ENCODE measurements around the gene SART3. TPM values are rescaled to one million over a fixed set of nuclear protein-coding genes. Genes with fewer than 3 reads are reported as not detected.

The SART3 gene
- total and polyA plus RNA-seq, 2 of the 4 experiments (the other 2 are of a cell fraction): 22.6 to 37.8 TPM

- no peak for DNase-seq
- H3K4ac ChIP-seq (ENCODE audit: low read depth, low read length): no peak overlapping the region
- no peak overlapping the region for H3K9ac ChIP-seq (ENCODE audit: low read depth, low read length)
- in situ Hi-C loops (cut with MboI; ENCODE audit: low sequenced_read_pairs): loop anchor here (5.0 to 10.0 kb wide), 2 partner anchors 391 to 529 kb away; partner anchors contain the start of gene ALKBH2
- dilution Hi-C loops (cut with HindIII; ENCODE audit: low sequenced_read_pairs, unreplicated experiment): no loop called here
- H4K5ac ChIP-seq (ENCODE audit: low read depth, low read length): no peak overlapping the region
- intact Hi-C loops (cut with micrococcal nuclease): loop anchor here (1.0 to 2.0 kb wide), 7 partner anchors 45 to 530 kb away; partner anchors contain the start of genes ALKBH2 and CORO1C
- H3K4me1 ChIP-seq (ENCODE audit: control insufficient read depth, insufficient read depth, low read length): no peaks in the 10 kb centered on the region
- H3K79me1 ChIP-seq (ENCODE audit: low read depth in 1 of 2, low read length in 2 of 2): peaks cover 15 to 46% of the 10 kb centered on the region in 2 experiments
- no peak overlapping the region for H4K91ac ChIP-seq (ENCODE audit: insufficient read depth, low read depth, low read length)
- H2AK5ac ChIP-seq (ENCODE audit: low read depth, low read length): no peak overlapping the region
- H4K8ac ChIP-seq (ENCODE audit: low read depth in 2 of 2, low read length in 2 of 2): no peak overlapping the region
- H2AFZ ChIP-seq (replicated peaks; ENCODE audit: low read length, poor library complexity): no peak overlapping the region
- ChIA-PET CTCF (interaction anchor here (0.6 to 3.3 kb wide), 3 partner anchors 38 to 54 kb away, joined by 3 to 16 read pairs (median 4); no protein-coding TSS in a partner anchor), POLR2A (ENCODE audit: unreplicated experiment) (no interaction called here)
- H3K23ac ChIP-seq (ENCODE audit: low read depth, low read length): no peak overlapping the region
- no CpG with 5 or more reads among the region's 1 CpG for WGBS, 2 experiments (ENCODE audit: extremely low coverage in 2 of 2, insufficient read length in 1 of 2)
- H3K36me3 ChIP-seq (ENCODE audit: control insufficient read depth, insufficient read depth, low read length): peaks cover 33% of the 10 kb centered on the region
- H3K56ac ChIP-seq (ENCODE audit: extremely low read depth, insufficient read depth, low read length): no peak overlapping the region
- no peak overlapping the region for H3K27ac ChIP-seq (ENCODE audit: insufficient read depth, low read length)
- no peak for TF ChIP-seq RCOR1 (IDR thresholded peaks at IDR 0.05; ENCODE audit: insufficient replicate concordance, low read length)
- no peak for TF ChIP-seq RFX5 (IDR thresholded peaks at IDR 0.05; ENCODE audit: low read depth, low read length)
- TF ChIP-seq BHLHE40 (IDR thresholded peaks at IDR 0.05; ENCODE audit: low read depth, low read length): no peak
- TF ChIP-seq CHD1 (IDR thresholded peaks at IDR 0.05; ENCODE audit: low read depth, low read length): 0 out of 2 replicates have a peak, but pooled peaks have one; percentile 19
- H3K4me3 ChIP-seq (ENCODE audit: insufficient read depth, low read depth, low read length): no peak overlapping the region
- no peak for ATAC-seq (ENCODE audit: low read depth)
- H3K4me2 ChIP-seq (ENCODE audit: low read depth, low read length): no peak overlapping the region
- H3K14ac ChIP-seq (replicated peaks; ENCODE audit: low read depth, low read length): no peak overlapping the region
- 0 out of 2 replicates have a peak overlapping the region, but pooled peaks have one; percentile 5 for H2BK20ac ChIP-seq (ENCODE audit: low read depth, low read length)
- H4K20me1 ChIP-seq (ENCODE audit: insufficient read depth, low read length): peaks cover 12% of the 10 kb centered on the region; the same call in 1 of the 2 replicates
- H2AK9ac ChIP-seq (replicated peaks; ENCODE audit: low read depth, low read length, poor library complexity): no peak overlapping the region
- no peak overlapping the region for H2BK5ac ChIP-seq (ENCODE audit: low read depth, low read length, poor library complexity, severe bottlenecking)
- H2BK15ac ChIP-seq (ENCODE audit: low read depth, low read length): no peak overlapping the region
- no peak overlapping the region for H3K18ac ChIP-seq (ENCODE audit: low read depth, low read length)
- no peaks in the 10 kb centered on the region for H3K9me3 ChIP-seq (ENCODE audit: control insufficient read depth, insufficient read depth, low read length)
- no peak overlapping the region for H2BK120ac ChIP-seq (ENCODE audit: low read depth, low read length)
- H3K9me1 ChIP-seq (ENCODE audit: insufficient read depth, low read length): peaks cover 5% of the 10 kb centered on the region; the same call in 1 of the 2 replicates
- no TSS peak for BruUV-seq (replicated peaks)
- no peaks in the 10 kb centered on the region for H3K27me3 ChIP-seq (ENCODE audit: control insufficient read depth, insufficient read depth, low read length)
Measured at GRCh38 chr12:108563804-108564151, 2.8 kb upstream of the SART3 start.

Measured in IMR-90 (cell line).